PC-3 (cell line): ENCODE measurements around the gene SMYD3. TPM values are rescaled to one million over a fixed set of nuclear protein-coding genes. Genes with fewer than 3 reads are reported as not detected.

Source experiments
- ATAC-seq: fragments of 200-7000 bp; cut with Tn5 transposase; 2 replicates; pipeline ENCODE4 v1.9.1; 2020; ENCODE audit warnings: mild to moderate bottlenecking, moderate library complexity
- BruUV-seq: library from RNA; stranded (reverse); fragments of 400-500 nt; replicated peaks from 2 replicates; lab custom pipeline; 2021; lab: Mats Ljungman, UMichigan
- CTCF ChIA-PET: fragments of 300-600 bp; sonication (Branson Sonifier 250); formaldehyde crosslinking; loops from one replicate; lab custom pipeline; 2022; ENCODE audit warnings: antibody characterized with exemption; lab: Charles Lee
- POLR2A ChIA-PET: fragments of 300-600 bp; sonication (Branson Sonifier 250); formaldehyde crosslinking; loops from one replicate; lab custom pipeline; 2022; ENCODE audit warnings: antibody characterized with exemption; ENCODE audit not compliant: unreplicated experiment; lab: Charles Lee
- DNase-seq: peaks from one replicate; pipeline ENCODE4 v3.0.0-alpha.2; 2015
- H2AFZ ChIP-seq: fragments of 300-600 bp; sonication (generic); 2 replicates; pipeline ENCODE4 v1.6.0; 2016; ENCODE audit warnings: antibody characterized with exemption, low read length
- H3F3A ChIP-seq: fragments of 300-600 bp; sonication (generic); one replicate; pipeline ENCODE4 v1.6.0; 2017; ENCODE audit warnings: antibody characterized with exemption, low read length, control low read depth, mild to moderate bottlenecking; ENCODE audit not compliant: unreplicated experiment
- H3K27ac ChIP-seq: fragments of 300-600 bp; sonication (generic); 2 replicates; pipeline ENCODE4 v1.5.1; 2016; ENCODE audit warnings: mild to moderate bottlenecking, low read length
- H3K27me3 ChIP-seq: fragments of 300-600 bp; sonication (generic); 2 replicates; pipeline ENCODE4 v1.6.1; 2016; ENCODE audit warnings: low read length, mixed read lengths
- H3K36me3 ChIP-seq: fragments of 300-600 bp; sonication (generic); 2 replicates; pipeline ENCODE4 v1.6.1; 2016; ENCODE audit warnings: low read depth, mixed run types, low read length, mixed read lengths
- H3K4me1 ChIP-seq: fragments of 300-600 bp; sonication (generic); 2 replicates; pipeline ENCODE4 v1.5.1; 2016; ENCODE audit warnings: low read length; ENCODE audit not compliant: insufficient read depth
- H3K4me2 ChIP-seq: fragments of 300-600 bp; sonication (generic); 2 replicates; pipeline ENCODE4 v1.6.0; 2016; ENCODE audit warnings: low read length
- H3K4me3 ChIP-seq: fragments of 300-600 bp; sonication (generic); 2 replicates; pipeline ENCODE4 v1.5.1; 2016; ENCODE audit warnings: mild to moderate bottlenecking, low read length, mixed read lengths
- H3K79me2 ChIP-seq: fragments of 300-600 bp; sonication (generic); 2 replicates; pipeline ENCODE4 v1.6.1; 2017; ENCODE audit warnings: low read length, mixed read lengths
- H3K9ac ChIP-seq: fragments of 300-600 bp; sonication (generic); 2 replicates; pipeline ENCODE4 v1.6.0; 2016; ENCODE audit warnings: mild to moderate bottlenecking, low read length
- H3K9me2 ChIP-seq: fragments of 300-600 bp; sonication (generic); replicated peaks from 2 replicates; pipeline ENCODE4 v1.6.1; 2016; ENCODE audit warnings: mixed run types, low read length, mixed read lengths
- H3K9me3 ChIP-seq: fragments of 300-600 bp; sonication (generic); 2 replicates; pipeline ENCODE4 v1.6.1; 2016; ENCODE audit warnings: low read length, mixed read lengths
- H4K20me1 ChIP-seq: fragments of 300-600 bp; sonication (generic); 2 replicates; pipeline ENCODE4 v1.6.1; 2016; ENCODE audit warnings: low read length, mixed read lengths
- EZH2 ChIP-seq: fragments of 300-600 bp; sonication (generic); IDR thresholded peaks from one replicate; pipeline ENCODE4 v1.6.1; 2017; ENCODE audit warnings: antibody characterized with exemption, mild to moderate bottlenecking, low read length; ENCODE audit not compliant: unreplicated experiment
- EZH2phosphoT487 ChIP-seq: fragments of 300-600 bp; sonication (generic); IDR thresholded peaks from 2 replicates; pipeline ENCODE4 v1.6.1; 2018; ENCODE audit warnings: mild to moderate bottlenecking, antibody characterized with exemption, low read length, borderline replicate concordance
- intact Hi-C: fragments of 100-400 bp; cut with micrococcal nuclease; formaldehyde crosslinking; loops from 2 replicates; pipeline ENCODE4 v1.9.0; 2023
- total RNA-seq: library from RNA; depleted of rRNA; stranded (reverse); fragments of >200 nt; gene quantifications from 2 replicates; pipeline ENCODE4 v1.2.3, GENCODE V29; 2014
- TF ChIP-seq, protein P1 (sequence below): fragments of 300-600 bp; sonication (generic); conservative IDR thresholded peaks from 2 replicates; pipeline ENCODE4 v1.5.1; 2017; ENCODE audit warnings: antibody characterized with exemption, low read depth, mild to moderate bottlenecking, low read length

SMYD3 gene
- total RNA-seq, 1 experiment from 2014 or later, result 33.0 TPM

DNA sequence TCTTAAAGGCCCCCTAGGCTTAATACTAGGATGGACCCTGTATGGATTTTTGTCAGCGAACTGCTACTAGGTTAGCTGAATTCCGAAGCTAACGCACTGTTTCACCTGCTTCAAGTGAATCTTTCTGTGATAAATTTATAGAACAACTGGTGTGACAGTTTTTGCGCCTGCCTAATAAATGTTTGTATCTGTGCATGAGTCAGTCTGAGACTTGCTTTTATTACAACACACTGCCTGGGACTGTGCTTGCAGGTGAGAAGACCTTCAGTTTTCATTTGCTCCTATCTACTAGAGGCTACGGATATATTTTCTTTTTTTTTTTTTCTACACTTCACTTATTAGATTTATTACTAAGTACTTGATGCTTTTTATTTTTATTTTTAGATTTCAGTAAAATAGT is 420.9 kb downstream of the SMYD3 start:
- H3K9me3 ChIP-seq, result no peaks in the 10 kb centered on the region
- no peaks in the 10 kb centered on the region for H3F3A ChIP-seq
- ATAC-seq (no peak), DNase-seq (no peak)
- ChIA-PET POLR2A (no interaction called here), CTCF (no interaction called here)
- no peaks in the 10 kb centered on the region for H4K20me1 ChIP-seq
- H2AFZ ChIP-seq, result no peak overlapping the region
- no peak overlapping the region for H3K9ac ChIP-seq
- BruUV-seq, result no TSS peak
- no peak overlapping the region for H3K27ac ChIP-seq
- TF ChIP-seq EZH2 (no peak), EZH2phosphoT487 (no peak)
- TF ChIP-seq, protein P1, sequence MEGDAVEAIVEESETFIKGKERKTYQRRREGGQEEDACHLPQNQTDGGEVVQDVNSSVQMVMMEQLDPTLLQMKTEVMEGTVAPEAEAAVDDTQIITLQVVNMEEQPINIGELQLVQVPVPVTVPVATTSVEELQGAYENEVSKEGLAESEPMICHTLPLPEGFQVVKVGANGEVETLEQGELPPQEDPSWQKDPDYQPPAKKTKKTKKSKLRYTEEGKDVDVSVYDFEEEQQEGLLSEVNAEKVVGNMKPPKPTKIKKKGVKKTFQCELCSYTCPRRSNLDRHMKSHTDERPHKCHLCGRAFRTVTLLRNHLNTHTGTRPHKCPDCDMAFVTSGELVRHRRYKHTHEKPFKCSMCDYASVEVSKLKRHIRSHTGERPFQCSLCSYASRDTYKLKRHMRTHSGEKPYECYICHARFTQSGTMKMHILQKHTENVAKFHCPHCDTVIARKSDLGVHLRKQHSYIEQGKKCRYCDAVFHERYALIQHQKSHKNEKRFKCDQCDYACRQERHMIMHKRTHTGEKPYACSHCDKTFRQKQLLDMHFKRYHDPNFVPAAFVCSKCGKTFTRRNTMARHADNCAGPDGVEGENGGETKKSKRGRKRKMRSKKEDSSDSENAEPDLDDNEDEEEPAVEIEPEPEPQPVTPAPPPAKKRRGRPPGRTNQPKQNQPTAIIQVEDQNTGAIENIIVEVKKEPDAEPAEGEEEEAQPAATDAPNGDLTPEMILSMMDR, result no peak
- no peaks in the 10 kb centered on the region for H3K79me2 ChIP-seq
- intact Hi-C loops, result no loop called here
- no peaks in the 10 kb centered on the region for H3K27me3 ChIP-seq
- no peaks in the 10 kb centered on the region for H3K9me2 ChIP-seq
- no peaks in the 10 kb centered on the region for H3K36me3 ChIP-seq
- H3K4me2 ChIP-seq, result no peak overlapping the region
- H3K4me1 ChIP-seq, result no peaks in the 10 kb centered on the region
- H3K4me3 ChIP-seq, result no peak overlapping the region

DNA sequence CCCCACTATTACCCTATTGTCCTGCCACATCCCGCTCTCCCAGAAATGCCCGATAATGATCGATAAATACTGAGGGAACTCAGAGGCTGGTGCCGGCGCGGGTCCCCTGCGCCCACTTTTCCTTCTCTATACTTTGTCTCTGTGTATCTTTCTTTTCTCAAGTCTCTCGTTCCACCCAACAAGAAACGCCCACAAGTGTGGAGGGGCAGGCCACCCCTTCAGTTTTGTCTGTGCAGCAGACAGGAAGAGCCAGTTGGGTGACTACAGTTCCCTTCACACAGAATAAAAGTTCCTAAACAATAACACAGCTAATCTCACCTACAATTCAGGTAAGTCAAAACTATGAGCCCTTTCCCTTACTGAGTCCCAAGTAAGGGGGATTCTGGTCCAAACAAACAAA is 423.7 kb downstream of the SMYD3 start:
- no peak for ATAC-seq
- Histone ChIP-seq H3K4me2 (no peak overlapping the region), H3K27ac (no peak overlapping the region), H3K4me1 (no peaks in the 10 kb centered on the region), H3F3A (no peaks in the 10 kb centered on the region), H3K4me3 (no peak overlapping the region), H2AFZ (no peak overlapping the region), H3K9ac (no peak overlapping the region), H3K9me2 (no peaks in the 10 kb centered on the region), H3K79me2 (no peaks in the 10 kb centered on the region), H3K9me3 (no peaks in the 10 kb centered on the region), H3K36me3 (no peaks in the 10 kb centered on the region), H3K27me3 (no peaks in the 10 kb centered on the region), H4K20me1 (no peaks in the 10 kb centered on the region)
- BruUV-seq, result no TSS peak
- ChIA-PET CTCF (no interaction called here), POLR2A (no interaction called here)
- intact Hi-C loops, result no loop called here
- TF ChIP-seq EZH2phosphoT487 (no peak), EZH2 (no peak)
- TF ChIP-seq, protein P1, result no peak
- no peak for DNase-seq

DNA sequence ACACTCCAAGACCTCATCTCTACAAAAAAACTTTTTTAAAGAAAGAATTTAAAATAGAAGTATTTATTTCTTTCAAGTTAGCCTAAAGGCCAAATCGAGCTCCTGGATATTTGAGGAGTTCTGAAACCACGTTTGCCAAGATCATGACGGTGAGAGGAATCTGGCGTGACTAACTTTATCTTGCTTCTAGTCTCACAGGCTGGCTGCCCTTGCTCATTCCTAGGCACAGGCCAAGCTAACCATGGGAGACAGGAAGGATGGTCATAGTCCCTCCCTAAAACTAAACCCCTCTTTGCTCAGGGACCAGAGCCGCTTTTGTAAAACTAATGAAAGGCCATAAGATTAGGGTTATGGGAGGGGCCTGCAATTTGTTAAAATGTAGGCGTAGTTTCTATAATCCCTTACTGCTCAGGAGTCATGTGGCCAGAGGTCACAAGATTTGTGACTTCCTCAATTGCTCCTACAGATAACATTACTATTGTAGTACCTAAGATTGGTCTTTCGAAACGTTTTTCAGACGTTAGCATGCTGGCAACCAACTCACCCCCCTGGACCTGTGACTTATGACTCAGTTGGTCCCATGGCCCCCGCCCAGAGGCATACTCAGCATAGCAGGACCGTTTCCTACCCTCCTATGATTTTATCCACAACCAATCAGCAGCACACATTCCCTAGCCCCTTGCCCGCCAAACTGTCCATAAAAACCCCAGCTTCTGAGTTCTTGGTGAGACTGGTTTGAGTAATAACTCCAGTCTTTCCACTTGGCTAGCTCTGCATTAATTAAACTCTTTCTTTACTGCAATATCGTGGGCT is 425.0 kb downstream of the SMYD3 start:
- Histone ChIP-seq H3K9me2 (no peaks in the 10 kb centered on the region), H3K4me1 (no peaks in the 10 kb centered on the region), H3K36me3 (no peaks in the 10 kb centered on the region), H3K27me3 (no peaks in the 10 kb centered on the region), H3K9ac (no peak overlapping the region), H3K4me2 (no peak overlapping the region), H3K9me3 (no peaks in the 10 kb centered on the region), H3K27ac (no peak overlapping the region), H2AFZ (no peak overlapping the region), H3K4me3 (no peak overlapping the region), H4K20me1 (no peaks in the 10 kb centered on the region), H3K79me2 (no peaks in the 10 kb centered on the region), H3F3A (no peaks in the 10 kb centered on the region)
- no TSS peak for BruUV-seq
- TF ChIP-seq EZH2 (no peak), EZH2phosphoT487 (no peak)
- TF ChIP-seq, protein P1, result no peak
- DNase-seq, result no peak
- POLR2A ChIA-PET, result no interaction called here
- ATAC-seq, result no peak
- CTCF ChIA-PET, result no interaction called here
- intact Hi-C loops, result no loop called here
